WTC11 (cell line): ENCODE measurements around the gene FANCE. TPM values are rescaled to one million over a fixed set of nuclear protein-coding genes. Genes with fewer than 3 reads are reported as not detected.

Experiments
- ATAC-seq: fragments of 200-7000 bp; cut with Tn5 transposase; 2 replicates; pipeline ENCODE4 v1.10.0; 2021; ENCODE audit warnings: mild to moderate bottlenecking, moderate library complexity
- CTCF ChIA-PET: fragments of 300-600 bp; sonication (Branson Sonifier 250); formaldehyde crosslinking; loops from one replicate; lab custom pipeline; 2021; ENCODE audit warnings: antibody characterized with exemption; lab: Charles Lee
- POLR2A ChIA-PET: fragments of 350-600 bp; sonication (Branson Sonifier 250); formaldehyde crosslinking; loops from one replicate; lab custom pipeline; 2021; ENCODE audit warnings: antibody characterized with exemption; lab: Charles Lee
- DNase-seq: peaks from one replicate; pipeline ENCODE4 v3.0.0; 2021; ENCODE audit warnings: low spot score
- H3K27ac Mint-ChIP-seq: 2 replicates; pipeline ENCODE4 v1.8.0; 2021; ENCODE audit warnings: mixed read lengths
- H3K27me3 Mint-ChIP-seq: 2 replicates; pipeline ENCODE4 v1.8.0; 2021; ENCODE audit warnings: low read depth, mild to moderate bottlenecking, moderate library complexity, mixed read lengths
- H3K36me3 Mint-ChIP-seq: 2 replicates; pipeline ENCODE4 v1.8.0; 2021; ENCODE audit warnings: mixed read lengths
- H3K4me1 Mint-ChIP-seq: 2 replicates; pipeline ENCODE4 v1.8.0; 2022; ENCODE audit warnings: mixed read lengths
- H3K4me3 Mint-ChIP-seq: 2 replicates; pipeline ENCODE4 v1.8.0; 2021; ENCODE audit warnings: mild to moderate bottlenecking, moderate library complexity, mixed read lengths
- H3K9me3 Mint-ChIP-seq: 2 replicates; pipeline ENCODE4 v1.8.0; 2021; ENCODE audit warnings: mixed read lengths
- CBFB ChIP-seq: sonication (generic); formaldehyde crosslinking; IDR thresholded peaks from 2 replicates; pipeline ENCODE4 v1.8.1; 2022; ENCODE audit warnings: mild to moderate bottlenecking, low read depth, missing genetic modification reagents
- CREM ChIP-seq: sonication (generic); formaldehyde crosslinking; IDR thresholded peaks from 2 replicates; pipeline ENCODE4 v1.8.1; 2022; ENCODE audit warnings: mild to moderate bottlenecking, missing genetic modification reagents, moderate library complexity
- GABPB1 ChIP-seq: sonication (generic); formaldehyde crosslinking; IDR thresholded peaks from 2 replicates; pipeline ENCODE4 v1.8.1; 2023; ENCODE audit warnings: mild to moderate bottlenecking, missing genetic modification reagents
- KAT7 ChIP-seq: sonication (generic); formaldehyde crosslinking; IDR thresholded peaks from 2 replicates; pipeline ENCODE4 v1.8.1; 2023; ENCODE audit warnings: missing genetic modification reagents, mild to moderate bottlenecking, borderline replicate concordance
- MXD4 ChIP-seq: fragments of 250-450 bp; sonication (Bioruptor Pico); IDR thresholded peaks from 2 replicates; pipeline ENCODE4 v1.8.0; 2021; ENCODE audit warnings: mild to moderate bottlenecking, moderate library complexity, borderline replicate concordance
- NFATC4 ChIP-seq: fragments of 250-450 bp; sonication (Bioruptor Pico); IDR thresholded peaks from 2 replicates; pipeline ENCODE4 v1.9.0; 2021; ENCODE audit warnings: mild to moderate bottlenecking
- NFYB ChIP-seq: sonication (generic); formaldehyde crosslinking; conservative IDR thresholded peaks from 2 replicates; pipeline ENCODE4 v1.8.0; 2022; ENCODE audit warnings: low read depth, missing genetic modification reagents
- OVOL2 ChIP-seq: fragments of 250-450 bp; sonication (Bioruptor Pico); IDR thresholded peaks from 2 replicates; pipeline ENCODE4 v1.9.0; 2021; ENCODE audit warnings: mild to moderate bottlenecking, borderline replicate concordance
- PRRX2 ChIP-seq: fragments of 250-450 bp; sonication (Bioruptor Pico); IDR thresholded peaks from 2 replicates; pipeline ENCODE4 v1.8.0; 2021; ENCODE audit warnings: mild to moderate bottlenecking
- SMAD3 ChIP-seq: sonication (generic); formaldehyde crosslinking; IDR thresholded peaks from 2 replicates; pipeline ENCODE4 v1.8.0; 2022; ENCODE audit warnings: missing genetic modification reagents, mild to moderate bottlenecking, borderline replicate concordance
- ZBTB21 ChIP-seq: sonication (generic); formaldehyde crosslinking; IDR thresholded peaks from 2 replicates; pipeline ENCODE4 v1.8.1; 2023; ENCODE audit warnings: mild to moderate bottlenecking, missing genetic modification reagents, borderline replicate concordance
- ZNF671 ChIP-seq: fragments of 250-450 bp; sonication (Bioruptor Pico); IDR thresholded peaks from 2 replicates; pipeline ENCODE4 v1.8.0; 2021; ENCODE audit warnings: mild to moderate bottlenecking
- total RNA-seq: library from RNA; stranded (reverse); gene quantifications from 3 replicates; pipeline ENCODE4 v1.2.3, GENCODE V29; 2021
- TF ChIP-seq, protein P1 (sequence below): fragments of 250-450 bp; sonication (Bioruptor Pico); IDR thresholded peaks from 2 replicates; pipeline ENCODE4 v1.9.0; 2021; ENCODE audit warnings: mild to moderate bottlenecking, borderline replicate concordance
- TF ChIP-seq, protein P2 (sequence below): fragments of 200-600 bp; IDR thresholded peaks from 2 replicates; pipeline ENCODE4 v1.8.0; 2022; ENCODE audit warnings: antibody characterized with exemption
- TF ChIP-seq, protein P3 (sequence below): fragments of 250-450 bp; sonication (Bioruptor Pico); IDR thresholded peaks from 2 replicates; pipeline ENCODE4 v2.1.2; 2022; ENCODE audit warnings: mild to moderate bottlenecking, moderate library complexity
- TF ChIP-seq, protein P4 (sequence below): sonication (generic); formaldehyde crosslinking; IDR thresholded peaks from 2 replicates; pipeline ENCODE4 v1.8.0; 2022; ENCODE audit warnings: missing genetic modification reagents
- TF ChIP-seq, protein P5 (sequence below): sonication (generic); formaldehyde crosslinking; IDR thresholded peaks from 2 replicates; pipeline ENCODE4 v1.8.0; 2022; ENCODE audit warnings: mild to moderate bottlenecking, missing genetic modification reagents

Gene FANCE
- total RNA-seq, 1 experiment from 2014 or later, result 22.3 TPM

DNA sequence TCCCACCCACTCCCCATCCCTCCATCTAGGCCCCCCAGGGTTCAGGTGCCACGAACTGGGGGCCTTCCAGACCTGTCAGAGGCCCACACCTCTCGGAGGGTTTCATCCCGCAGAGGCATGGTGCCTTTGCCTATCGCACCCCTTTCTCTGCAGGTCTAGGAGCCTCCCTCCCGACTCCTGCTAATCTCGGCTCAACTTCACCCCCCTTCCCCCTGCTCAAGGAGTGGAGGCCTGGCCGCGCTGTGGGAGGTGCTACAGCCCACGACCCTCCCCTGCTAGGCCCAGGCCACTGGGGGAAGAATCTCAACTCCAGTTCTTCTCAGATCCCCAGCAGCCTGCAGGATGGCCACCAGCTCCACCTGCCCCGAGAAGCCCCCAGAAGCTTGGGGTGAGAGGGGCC lies 60.6 kb downstream of the FANCE start, which contains the start of gene TULP1:
TULP1 (minus strand) TSS at position 157 of the 400 bp plus-strand sequence; CDS start at position 119, 38 bp downstream.
- no peak for DNase-seq
- Mint-ChIP-seq H3K9me3 (no peaks in the 10 kb centered on the region), H3K4me3 (peak within 1 kb of the TSS; percentile 60), H3K4me1 (peaks cover 30% of the 10 kb centered on the region), H3K36me3 (no peaks in the 10 kb centered on the region), H3K27ac (no peak within 1 kb of the TSS), H3K27me3 (peaks cover 18% of the 10 kb centered on the region)
- TF ChIP-seq, protein P1, sequence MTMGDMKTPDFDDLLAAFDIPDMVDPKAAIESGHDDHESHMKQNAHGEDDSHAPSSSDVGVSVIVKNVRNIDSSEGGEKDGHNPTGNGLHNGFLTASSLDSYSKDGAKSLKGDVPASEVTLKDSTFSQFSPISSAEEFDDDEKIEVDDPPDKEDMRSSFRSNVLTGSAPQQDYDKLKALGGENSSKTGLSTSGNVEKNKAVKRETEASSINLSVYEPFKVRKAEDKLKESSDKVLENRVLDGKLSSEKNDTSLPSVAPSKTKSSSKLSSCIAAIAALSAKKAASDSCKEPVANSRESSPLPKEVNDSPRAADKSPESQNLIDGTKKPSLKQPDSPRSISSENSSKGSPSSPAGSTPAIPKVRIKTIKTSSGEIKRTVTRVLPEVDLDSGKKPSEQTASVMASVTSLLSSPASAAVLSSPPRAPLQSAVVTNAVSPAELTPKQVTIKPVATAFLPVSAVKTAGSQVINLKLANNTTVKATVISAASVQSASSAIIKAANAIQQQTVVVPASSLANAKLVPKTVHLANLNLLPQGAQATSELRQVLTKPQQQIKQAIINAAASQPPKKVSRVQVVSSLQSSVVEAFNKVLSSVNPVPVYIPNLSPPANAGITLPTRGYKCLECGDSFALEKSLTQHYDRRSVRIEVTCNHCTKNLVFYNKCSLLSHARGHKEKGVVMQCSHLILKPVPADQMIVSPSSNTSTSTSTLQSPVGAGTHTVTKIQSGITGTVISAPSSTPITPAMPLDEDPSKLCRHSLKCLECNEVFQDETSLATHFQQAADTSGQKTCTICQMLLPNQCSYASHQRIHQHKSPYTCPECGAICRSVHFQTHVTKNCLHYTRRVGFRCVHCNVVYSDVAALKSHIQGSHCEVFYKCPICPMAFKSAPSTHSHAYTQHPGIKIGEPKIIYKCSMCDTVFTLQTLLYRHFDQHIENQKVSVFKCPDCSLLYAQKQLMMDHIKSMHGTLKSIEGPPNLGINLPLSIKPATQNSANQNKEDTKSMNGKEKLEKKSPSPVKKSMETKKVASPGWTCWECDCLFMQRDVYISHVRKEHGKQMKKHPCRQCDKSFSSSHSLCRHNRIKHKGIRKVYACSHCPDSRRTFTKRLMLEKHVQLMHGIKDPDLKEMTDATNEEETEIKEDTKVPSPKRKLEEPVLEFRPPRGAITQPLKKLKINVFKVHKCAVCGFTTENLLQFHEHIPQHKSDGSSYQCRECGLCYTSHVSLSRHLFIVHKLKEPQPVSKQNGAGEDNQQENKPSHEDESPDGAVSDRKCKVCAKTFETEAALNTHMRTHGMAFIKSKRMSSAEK (CRISPR knock-in tag), result no peak
- TF ChIP-seq ZBTB21 (CRISPR knock-in tag) (no peak), SMAD3 (CRISPR knock-in tag) (no peak), ZNF671 (CRISPR knock-in tag) (no peak), NFYB (CRISPR knock-in tag) (no peak), PRRX2 (CRISPR knock-in tag) (no peak), KAT7 (CRISPR knock-in tag) (no peak), CREM (no peak), MXD4 (CRISPR knock-in tag) (no peak), CBFB (CRISPR knock-in tag) (no peak), OVOL2 (CRISPR knock-in tag) (no peak), NFATC4 (no peak), GABPB1 (CRISPR knock-in tag) (no peak)
- TF ChIP-seq, protein P2, sequence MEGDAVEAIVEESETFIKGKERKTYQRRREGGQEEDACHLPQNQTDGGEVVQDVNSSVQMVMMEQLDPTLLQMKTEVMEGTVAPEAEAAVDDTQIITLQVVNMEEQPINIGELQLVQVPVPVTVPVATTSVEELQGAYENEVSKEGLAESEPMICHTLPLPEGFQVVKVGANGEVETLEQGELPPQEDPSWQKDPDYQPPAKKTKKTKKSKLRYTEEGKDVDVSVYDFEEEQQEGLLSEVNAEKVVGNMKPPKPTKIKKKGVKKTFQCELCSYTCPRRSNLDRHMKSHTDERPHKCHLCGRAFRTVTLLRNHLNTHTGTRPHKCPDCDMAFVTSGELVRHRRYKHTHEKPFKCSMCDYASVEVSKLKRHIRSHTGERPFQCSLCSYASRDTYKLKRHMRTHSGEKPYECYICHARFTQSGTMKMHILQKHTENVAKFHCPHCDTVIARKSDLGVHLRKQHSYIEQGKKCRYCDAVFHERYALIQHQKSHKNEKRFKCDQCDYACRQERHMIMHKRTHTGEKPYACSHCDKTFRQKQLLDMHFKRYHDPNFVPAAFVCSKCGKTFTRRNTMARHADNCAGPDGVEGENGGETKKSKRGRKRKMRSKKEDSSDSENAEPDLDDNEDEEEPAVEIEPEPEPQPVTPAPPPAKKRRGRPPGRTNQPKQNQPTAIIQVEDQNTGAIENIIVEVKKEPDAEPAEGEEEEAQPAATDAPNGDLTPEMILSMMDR, result no peak
- TF ChIP-seq, protein P3, sequence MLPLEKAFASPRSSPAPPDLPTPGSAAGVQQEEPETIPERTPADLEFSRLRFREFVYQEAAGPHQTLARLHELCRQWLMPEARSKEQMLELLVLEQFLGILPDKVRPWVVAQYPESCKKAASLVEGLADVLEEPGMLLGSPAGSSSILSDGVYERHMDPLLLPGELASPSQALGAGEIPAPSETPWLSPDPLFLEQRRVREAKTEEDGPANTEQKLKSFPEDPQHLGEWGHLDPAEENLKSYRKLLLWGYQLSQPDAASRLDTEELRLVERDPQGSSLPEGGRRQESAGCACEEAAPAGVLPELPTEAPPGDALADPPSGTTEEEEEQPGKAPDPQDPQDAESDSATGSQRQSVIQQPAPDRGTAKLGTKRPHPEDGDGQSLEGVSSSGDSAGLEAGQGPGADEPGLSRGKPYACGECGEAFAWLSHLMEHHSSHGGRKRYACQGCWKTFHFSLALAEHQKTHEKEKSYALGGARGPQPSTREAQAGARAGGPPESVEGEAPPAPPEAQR (CRISPR knock-in tag), result no peak
- TF ChIP-seq, protein P4, sequence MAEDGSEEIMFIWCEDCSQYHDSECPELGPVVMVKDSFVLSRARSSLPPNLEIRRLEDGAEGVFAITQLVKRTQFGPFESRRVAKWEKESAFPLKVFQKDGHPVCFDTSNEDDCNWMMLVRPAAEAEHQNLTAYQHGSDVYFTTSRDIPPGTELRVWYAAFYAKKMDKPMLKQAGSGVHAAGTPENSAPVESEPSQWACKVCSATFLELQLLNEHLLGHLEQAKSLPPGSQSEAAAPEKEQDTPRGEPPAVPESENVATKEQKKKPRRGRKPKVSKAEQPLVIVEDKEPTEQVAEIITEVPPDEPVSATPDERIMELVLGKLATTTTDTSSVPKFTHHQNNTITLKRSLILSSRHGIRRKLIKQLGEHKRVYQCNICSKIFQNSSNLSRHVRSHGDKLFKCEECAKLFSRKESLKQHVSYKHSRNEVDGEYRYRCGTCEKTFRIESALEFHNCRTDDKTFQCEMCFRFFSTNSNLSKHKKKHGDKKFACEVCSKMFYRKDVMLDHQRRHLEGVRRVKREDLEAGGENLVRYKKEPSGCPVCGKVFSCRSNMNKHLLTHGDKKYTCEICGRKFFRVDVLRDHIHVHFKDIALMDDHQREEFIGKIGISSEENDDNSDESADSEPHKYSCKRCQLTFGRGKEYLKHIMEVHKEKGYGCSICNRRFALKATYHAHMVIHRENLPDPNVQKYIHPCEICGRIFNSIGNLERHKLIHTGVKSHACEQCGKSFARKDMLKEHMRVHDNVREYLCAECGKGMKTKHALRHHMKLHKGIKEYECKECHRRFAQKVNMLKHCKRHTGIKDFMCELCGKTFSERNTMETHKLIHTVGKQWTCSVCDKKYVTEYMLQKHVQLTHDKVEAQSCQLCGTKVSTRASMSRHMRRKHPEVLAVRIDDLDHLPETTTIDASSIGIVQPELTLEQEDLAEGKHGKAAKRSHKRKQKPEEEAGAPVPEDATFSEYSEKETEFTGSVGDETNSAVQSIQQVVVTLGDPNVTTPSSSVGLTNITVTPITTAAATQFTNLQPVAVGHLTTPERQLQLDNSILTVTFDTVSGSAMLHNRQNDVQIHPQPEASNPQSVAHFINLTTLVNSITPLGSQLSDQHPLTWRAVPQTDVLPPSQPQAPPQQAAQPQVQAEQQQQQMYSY (CRISPR knock-in tag), result no peak
- TF ChIP-seq, protein P5, sequence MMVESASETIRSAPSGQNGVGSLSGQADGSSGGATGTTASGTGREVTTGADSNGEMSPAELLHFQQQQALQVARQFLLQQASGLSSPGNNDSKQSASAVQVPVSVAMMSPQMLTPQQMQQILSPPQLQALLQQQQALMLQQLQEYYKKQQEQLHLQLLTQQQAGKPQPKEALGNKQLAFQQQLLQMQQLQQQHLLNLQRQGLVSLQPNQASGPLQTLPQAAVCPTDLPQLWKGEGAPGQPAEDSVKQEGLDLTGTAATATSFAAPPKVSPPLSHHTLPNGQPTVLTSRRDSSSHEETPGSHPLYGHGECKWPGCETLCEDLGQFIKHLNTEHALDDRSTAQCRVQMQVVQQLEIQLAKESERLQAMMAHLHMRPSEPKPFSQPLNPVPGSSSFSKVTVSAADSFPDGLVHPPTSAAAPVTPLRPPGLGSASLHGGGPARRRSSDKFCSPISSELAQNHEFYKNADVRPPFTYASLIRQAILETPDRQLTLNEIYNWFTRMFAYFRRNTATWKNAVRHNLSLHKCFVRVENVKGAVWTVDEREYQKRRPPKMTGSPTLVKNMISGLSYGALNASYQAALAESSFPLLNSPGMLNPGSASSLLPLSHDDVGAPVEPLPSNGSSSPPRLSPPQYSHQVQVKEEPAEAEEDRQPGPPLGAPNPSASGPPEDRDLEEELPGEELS (CRISPR knock-in tag), result no peak
- POLR2A ChIA-PET, result interaction anchor here (0.6 kb wide), 1 partner anchor 244 kb away, joined by 7 read pairs; no protein-coding TSS in a partner anchor
- ATAC-seq, result peak; percentile 56
- CTCF ChIA-PET, result interaction anchor here (1.4 kb wide), 1 partner anchor 10 kb away, joined by 8 read pairs; no protein-coding TSS in a partner anchor
